HG03064 (cell line): Measurements from ENCODE around the gene EME2.

Source experiments
- ATAC-seq: cut with Tn5 transposase; IDR thresholded peaks from one replicate; pipeline ENCODE4 v1.9.1; 2021; ENCODE audit warnings: low read depth; ENCODE audit not compliant: unreplicated experiment

EME2 gene

DNA sequence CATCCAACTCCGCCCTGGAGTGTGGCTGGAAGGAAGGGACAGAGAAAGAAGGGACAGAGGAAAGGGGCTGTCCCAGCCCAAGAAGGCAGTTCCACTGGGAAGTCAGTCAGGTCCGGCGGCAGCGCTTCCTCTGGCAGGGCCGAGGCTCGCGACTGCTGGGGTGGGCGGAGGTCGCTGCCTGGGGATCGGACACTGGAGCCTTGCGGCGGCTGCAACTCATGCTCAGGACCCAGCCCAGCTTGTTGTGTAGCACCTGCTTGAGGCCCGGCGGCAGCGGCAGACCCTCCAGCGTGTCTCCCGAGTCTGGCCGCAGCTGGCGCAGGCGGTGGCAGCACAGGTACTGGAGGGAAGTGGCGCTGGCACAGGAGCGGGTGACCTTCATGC is 4.4 kb downstream of the EME2 start:
- ATAC-seq: no peak

GRCh38 chr16:1777375-1778199 is 5.0 kb downstream of the EME2 start:
- no peak for ATAC-seq

DNA sequence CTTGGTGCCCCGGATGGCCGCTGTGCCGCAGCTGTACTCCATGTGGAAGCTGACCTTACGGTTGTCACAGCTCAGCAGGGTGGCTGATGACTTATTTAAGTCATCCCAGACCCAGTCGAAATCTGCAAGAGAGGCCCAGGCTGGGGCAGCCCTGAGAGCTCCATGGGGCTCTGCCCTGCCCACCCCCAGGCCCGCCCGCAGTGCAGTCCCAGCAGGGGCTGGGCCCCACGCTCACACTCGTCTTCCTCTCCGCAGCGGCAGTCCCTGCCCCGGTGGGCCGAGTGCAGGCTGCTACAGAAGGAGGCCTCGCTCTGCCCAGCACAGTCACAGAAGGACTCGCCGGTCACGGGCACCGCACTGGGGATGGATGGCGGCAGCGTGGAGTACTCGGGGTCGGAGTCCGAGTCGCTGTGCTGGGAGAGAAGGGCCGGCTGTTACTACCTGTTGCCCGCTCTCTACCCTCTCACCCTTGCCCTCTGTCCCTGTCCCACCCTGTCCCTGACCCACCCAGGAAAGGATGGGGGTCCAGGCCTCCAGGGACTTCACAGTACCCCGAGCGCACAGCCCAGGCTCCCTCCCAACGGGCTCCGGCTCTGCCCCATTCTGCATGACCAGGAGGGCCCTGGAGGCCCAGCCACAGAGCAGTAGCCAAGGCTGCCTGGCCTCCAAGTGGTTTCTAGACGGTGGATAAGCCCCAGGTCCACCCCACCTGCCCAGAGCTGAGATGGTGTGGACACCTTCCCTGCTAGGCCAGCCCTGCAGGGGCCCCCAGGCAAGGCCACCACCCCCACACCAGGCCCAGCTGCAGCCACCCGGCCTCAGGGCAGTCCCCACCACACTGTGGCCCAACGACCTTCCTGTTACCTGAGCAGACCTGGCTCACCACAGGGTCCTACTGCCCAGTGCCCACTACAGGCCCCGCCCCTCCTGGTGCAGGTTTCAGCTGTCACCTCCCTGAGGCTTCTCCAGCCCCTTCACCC is 5.9 kb downstream of the EME2 start:
- ATAC-seq: no peak

DNA sequence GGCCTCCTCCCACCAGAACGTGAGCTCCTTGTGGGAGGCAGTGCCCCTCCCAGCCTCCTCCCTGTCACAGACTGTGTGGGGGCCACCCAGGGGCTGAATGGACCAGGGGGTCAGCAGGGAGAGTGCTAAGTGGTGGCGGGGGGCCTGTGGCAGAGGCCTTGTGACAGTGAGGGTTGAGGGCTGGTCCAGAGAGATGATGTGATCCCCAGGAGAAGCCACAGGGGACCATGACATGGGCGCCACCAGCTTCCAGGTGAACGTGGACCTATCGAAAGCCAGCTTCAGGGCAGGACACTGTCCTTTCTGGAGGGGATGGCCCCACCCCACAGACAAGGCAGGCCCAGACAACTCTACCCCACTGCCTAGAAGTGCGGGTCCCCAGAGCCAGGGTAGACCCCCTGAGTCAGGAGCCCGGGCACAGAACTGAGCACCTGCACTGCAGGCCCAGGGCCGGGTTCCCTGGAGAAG is 6.7 kb downstream of the EME2 start:
- ATAC-seq: no peak

GRCh38 chr16:1779741-1780676 is 7.4 kb downstream of the EME2 start:
- ATAC-seq: no peak

- no peak for ATAC-seq
Observed at GRCh38 chr16:1780677-1781072, 8.1 kb downstream of the EME2 start.

DNA sequence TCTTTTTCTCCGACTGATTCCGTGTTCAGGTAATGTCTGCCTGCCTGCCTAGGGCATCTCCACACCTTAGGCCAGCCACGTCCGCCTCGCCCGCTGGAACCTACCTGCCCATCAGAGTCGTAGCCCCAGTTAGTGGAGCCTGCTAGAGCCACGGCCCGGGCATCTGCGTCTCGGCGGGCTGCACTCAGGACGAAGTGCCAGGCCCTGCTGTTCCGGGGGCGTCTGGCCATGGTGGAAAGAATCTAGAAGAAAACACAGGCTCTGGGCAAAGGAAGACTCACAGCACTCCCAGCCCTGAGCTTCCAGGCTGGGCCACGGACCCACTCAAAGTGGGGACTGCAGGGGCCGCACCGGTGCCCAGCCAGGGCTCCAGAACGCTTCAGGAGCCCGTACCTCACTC is 8.6 kb downstream of the EME2 start:
- ATAC-seq: no peak

DNA sequence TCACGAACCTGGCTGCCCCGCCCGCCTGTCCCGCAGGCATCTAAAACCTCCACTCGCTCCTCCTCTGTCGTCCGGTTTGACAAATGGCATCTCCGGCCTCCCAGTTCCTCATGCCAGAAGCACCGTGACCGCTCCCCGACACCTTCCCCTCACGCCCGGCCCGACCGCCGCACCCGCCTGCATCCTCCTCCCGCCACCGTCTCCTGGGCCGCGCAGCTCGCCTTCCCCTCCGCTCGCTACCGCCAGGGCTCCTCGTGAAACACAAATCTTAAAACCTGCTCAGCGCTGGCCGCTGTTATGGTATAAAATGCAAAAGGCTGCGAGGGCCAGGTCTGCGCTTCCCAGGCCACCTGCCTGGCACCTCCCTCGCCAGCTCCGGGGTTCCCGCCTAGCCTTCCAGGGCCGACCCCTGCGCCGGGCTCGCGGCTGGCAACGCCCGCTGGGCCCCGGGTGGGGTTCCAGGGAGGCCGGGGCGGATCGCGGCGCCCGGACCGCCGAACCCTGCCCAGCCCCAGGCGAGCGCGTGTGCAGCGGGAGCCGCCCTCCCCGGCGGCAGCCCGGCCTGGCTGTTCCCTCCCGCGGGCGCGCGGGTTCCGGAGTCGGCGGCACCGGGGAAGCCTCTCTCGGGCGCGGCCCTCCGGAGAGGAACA is 9.3 kb downstream of the EME2 start:
- ATAC-seq: peak; percentile 8

- peak; percentile 67 for ATAC-seq
Observed at GRCh38 chr16:1782408-1783264, 10.0 kb downstream of the EME2 start, which contains the start of the genes NUBP2 and SPSB3. Gene NUBP2 (plus strand): TSS chr16:1782960. CDS start chr16:1783021, 61 bp downstream. Gene SPSB3 (minus strand): TSS chr16:1782571. CDS start chr16:1781483, 1,088 bp downstream.

DNA sequence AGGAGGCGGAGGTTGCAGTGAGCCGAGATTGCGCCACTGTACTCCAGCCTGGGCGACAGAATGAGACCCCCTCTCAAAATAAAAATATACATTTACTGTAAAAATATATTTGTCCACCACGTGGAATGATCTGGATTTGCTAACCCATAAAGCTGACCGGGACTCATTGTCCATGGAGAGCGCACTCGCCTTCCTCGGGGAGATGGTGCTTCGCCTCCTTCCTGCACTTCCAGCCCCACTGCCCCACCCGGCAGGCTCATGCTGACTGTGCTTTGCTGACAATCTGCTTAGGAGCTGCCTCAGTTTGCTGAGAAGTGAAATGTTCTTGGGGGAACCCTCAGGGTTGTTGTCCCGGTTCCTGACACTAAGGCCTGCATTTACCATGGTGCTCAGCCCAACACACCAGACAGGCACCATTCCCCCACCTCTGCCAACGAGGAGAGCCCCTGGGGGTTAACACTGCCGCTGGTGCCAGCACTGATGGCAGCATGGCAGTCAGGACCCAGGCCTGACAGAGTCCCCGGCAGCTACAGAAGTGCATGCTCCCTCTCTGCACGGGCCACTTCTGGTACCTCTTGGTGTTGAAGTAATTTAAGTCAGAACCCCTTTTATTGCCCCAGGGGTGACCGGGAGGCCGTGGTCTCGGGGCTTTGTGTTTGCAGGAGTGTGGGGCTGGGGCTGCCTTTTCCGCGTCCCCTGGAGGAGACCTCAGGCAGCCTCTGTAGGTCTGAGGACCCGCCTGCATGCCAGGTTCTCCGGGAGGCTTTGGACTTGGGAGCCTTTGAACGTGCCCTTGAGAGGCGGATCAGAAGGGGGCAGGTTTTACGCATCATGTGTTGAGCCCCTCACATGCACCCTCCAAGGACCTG is 12.6 kb downstream of the EME2 start:
- ATAC-seq: no peak

GRCh38 chr16:1785846-1786170 is 13.2 kb downstream of the EME2 start:
- no peak for ATAC-seq

GRCh38 chr16:1786242-1787055 is 13.8 kb downstream of the EME2 start:
- no peak for ATAC-seq

DNA sequence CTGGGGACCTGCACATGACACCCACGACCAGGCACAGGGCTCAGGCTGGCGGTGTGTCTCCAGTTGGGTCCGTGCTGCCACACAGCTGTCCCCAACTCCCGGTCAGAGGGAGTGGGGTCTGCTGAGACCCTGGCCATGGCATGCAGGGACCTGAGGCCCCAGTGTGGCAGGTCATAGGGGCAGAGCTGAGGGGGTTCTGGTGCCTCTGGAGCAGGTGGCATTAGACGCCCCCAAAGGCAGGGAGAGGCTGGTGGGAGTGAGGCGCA is 14.4 kb downstream of the EME2 start:
- no peak for ATAC-seq

DNA sequence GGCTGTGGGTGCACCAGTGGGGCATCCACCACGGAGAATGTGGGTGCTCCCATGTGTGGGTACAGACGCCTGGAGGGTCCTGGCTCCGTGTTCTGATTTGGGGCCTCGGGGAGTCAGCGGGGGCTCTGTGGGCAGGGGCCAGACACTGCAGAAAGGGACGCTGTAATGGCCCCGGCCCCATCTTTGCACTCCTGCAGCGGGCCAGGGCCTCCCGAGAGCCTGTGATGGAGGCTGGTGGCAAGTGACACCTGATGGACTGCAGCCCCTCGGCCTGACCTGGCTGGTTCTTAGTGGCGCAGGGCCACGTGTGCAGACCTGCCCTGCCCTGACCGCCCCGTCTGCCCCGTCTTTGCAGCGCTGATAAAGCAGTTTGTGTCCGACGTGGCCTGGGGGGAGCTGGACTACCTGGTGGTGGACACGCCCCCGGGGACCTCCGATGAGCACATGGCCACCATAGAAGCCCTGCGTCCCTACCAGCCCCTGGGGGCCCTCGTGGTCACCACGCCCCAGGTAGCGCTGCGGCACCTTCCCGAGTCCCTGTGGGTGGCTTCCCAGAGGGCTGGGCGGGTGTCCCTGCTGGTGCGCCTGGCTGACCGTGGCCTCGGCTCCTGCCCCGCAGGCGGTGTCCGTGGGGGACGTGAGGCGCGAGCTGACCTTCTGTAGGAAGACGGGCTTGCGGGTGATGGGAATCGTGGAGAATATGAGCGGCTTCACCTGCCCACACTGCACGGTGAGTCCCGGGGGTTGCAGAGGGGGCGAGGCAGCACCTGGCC is 14.9 kb downstream of the EME2 start:
- no peak for ATAC-seq

- ATAC-seq: no peak
Observed at GRCh38 chr16:1788095-1788707, 15.6 kb downstream of the EME2 start.

- ATAC-seq: no peak
Observed at GRCh38 chr16:1788708-1789100, 16.1 kb downstream of the EME2 start.
